Loucy (cell line): Measurements from ENCODE around the gene CYSRT1.

Source experiments
- EZH2phosphoT487 ChIP-seq: fragments of 200-600 bp; IDR thresholded peaks from 2 replicates; pipeline ENCODE4 v1.6.1; 2018; ENCODE audit warnings: antibody characterized with exemption, mild to moderate bottlenecking, moderate library complexity, borderline replicate concordance
- TF ChIP-seq, protein P1 (sequence below): fragments of 200-600 bp; sonication (generic); conservative IDR thresholded peaks from 2 replicates; pipeline ENCODE4 v1.5.1; 2014; ENCODE audit warnings: mild to moderate bottlenecking, antibody characterized with exemption, low read length

DNA sequence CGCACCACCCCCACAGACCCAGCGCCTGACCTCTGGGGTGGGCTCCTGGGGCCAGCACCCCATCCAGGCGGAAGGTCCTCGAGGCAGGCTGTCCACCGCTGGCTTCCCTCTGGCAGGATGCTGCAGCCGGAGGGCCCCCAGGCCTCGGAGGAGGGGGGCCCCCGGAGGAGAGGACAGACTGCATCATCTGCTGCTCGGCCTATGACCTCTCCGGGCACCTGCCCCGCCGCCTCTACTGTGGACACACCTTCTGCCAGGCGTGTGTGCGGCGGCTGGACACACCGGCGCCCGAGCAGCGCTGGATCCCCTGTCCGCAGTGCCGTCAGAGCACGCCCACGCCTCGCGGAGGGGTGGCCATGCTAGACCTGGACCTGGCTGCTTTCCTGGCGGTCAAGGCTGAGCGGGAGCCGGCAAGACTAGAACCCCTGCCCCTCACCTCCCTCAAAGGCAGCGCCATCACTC is 3.6 kb downstream of the CYSRT1 start:
- TF ChIP-seq, protein P1, sequence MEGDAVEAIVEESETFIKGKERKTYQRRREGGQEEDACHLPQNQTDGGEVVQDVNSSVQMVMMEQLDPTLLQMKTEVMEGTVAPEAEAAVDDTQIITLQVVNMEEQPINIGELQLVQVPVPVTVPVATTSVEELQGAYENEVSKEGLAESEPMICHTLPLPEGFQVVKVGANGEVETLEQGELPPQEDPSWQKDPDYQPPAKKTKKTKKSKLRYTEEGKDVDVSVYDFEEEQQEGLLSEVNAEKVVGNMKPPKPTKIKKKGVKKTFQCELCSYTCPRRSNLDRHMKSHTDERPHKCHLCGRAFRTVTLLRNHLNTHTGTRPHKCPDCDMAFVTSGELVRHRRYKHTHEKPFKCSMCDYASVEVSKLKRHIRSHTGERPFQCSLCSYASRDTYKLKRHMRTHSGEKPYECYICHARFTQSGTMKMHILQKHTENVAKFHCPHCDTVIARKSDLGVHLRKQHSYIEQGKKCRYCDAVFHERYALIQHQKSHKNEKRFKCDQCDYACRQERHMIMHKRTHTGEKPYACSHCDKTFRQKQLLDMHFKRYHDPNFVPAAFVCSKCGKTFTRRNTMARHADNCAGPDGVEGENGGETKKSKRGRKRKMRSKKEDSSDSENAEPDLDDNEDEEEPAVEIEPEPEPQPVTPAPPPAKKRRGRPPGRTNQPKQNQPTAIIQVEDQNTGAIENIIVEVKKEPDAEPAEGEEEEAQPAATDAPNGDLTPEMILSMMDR, result no peak
- no peak for TF ChIP-seq EZH2phosphoT487
